HFFc6 (cell line): Measurements from ENCODE around the gene TBCK. TPM values are rescaled to one million over a fixed set of nuclear protein-coding genes. Genes with fewer than 3 reads are reported as not detected.

Experiments used
- DNase-seq: peaks from one replicate; pipeline ENCODE4 v3.0.0-alpha.2; 2018
- H3K27ac Mint-ChIP-seq: 2 replicates; pipeline ENCODE4 v1.8.0; 2020; ENCODE audit warnings: mild to moderate bottlenecking, mixed read lengths
- H3K27me3 Mint-ChIP-seq: 2 replicates; pipeline ENCODE4 v1.8.0; 2021; ENCODE audit warnings: mild to moderate bottlenecking, moderate library complexity, mixed read lengths; ENCODE audit not compliant: insufficient read depth
- H3K36me3 Mint-ChIP-seq: 2 replicates; pipeline ENCODE4 v1.8.0; 2021; ENCODE audit warnings: low read depth, mixed read lengths
- H3K4me1 Mint-ChIP-seq: 2 replicates; pipeline ENCODE4 v1.8.0; 2020; ENCODE audit warnings: low read depth, mixed read lengths
- H3K4me3 Mint-ChIP-seq: 2 replicates; pipeline ENCODE4 v1.8.0; 2020; ENCODE audit warnings: mild to moderate bottlenecking, moderate library complexity, mixed read lengths
- H3K9me3 Mint-ChIP-seq: 2 replicates; pipeline ENCODE4 v1.8.0; 2020; ENCODE audit warnings: mild to moderate bottlenecking, mixed read lengths
- total RNA-seq, 6 experiments: library from RNA; stranded (reverse); fragmentation: NEBNext Ultra II Directional; extraction: Animal tissue kit (Norgen Biotek cat#: 25700); gene quantifications; 2 replicates in 1 of 6; 3 replicates in 5 of 6; pipeline ENCODE4 v1.2.3, GENCODE V29; 2021
- TF ChIP-seq, protein P1 (sequence below): fragments of 200-600 bp; sonication (generic); IDR thresholded peaks from 2 replicates; pipeline ENCODE4 v1.5.0; 2021; ENCODE audit warnings: antibody characterized with exemption, mild to moderate bottlenecking

TBCK gene
- total RNA-seq, 6 experiments from 2014 or later: 21.4 to 37.0 (median 27.1) TPM

DNA sequence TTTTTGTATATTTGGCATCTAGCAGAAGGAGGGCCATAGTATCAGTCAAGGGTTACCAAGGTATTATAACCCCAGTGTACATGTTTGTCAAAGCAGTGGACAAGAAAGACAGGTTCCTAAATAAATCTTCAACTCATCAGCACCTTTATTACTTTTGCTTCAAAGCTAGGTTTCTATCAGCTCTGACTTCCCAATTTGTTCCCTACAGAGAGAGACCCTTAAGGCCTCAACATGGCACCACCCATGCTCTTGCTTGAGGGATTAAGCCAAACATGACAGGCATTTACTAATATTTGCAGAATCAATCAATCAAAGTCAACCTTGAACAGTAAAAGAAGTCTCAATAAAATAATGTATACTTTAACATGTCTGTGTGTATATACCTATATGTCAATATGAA, 9.4 kb downstream of the TBCK start:
- H3K27ac Mint-ChIP-seq: no peak overlapping the region
- TF ChIP-seq, protein P1, sequence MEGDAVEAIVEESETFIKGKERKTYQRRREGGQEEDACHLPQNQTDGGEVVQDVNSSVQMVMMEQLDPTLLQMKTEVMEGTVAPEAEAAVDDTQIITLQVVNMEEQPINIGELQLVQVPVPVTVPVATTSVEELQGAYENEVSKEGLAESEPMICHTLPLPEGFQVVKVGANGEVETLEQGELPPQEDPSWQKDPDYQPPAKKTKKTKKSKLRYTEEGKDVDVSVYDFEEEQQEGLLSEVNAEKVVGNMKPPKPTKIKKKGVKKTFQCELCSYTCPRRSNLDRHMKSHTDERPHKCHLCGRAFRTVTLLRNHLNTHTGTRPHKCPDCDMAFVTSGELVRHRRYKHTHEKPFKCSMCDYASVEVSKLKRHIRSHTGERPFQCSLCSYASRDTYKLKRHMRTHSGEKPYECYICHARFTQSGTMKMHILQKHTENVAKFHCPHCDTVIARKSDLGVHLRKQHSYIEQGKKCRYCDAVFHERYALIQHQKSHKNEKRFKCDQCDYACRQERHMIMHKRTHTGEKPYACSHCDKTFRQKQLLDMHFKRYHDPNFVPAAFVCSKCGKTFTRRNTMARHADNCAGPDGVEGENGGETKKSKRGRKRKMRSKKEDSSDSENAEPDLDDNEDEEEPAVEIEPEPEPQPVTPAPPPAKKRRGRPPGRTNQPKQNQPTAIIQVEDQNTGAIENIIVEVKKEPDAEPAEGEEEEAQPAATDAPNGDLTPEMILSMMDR: no peak
- H3K9me3 Mint-ChIP-seq: no peaks in the 10 kb centered on the region
- H3K4me1 Mint-ChIP-seq: peaks cover 46% of the 10 kb centered on the region
- H3K36me3 Mint-ChIP-seq: peaks cover 20% of the 10 kb centered on the region
- no peak for DNase-seq
- no peaks in the 10 kb centered on the region for H3K27me3 Mint-ChIP-seq
- no peak overlapping the region for H3K4me3 Mint-ChIP-seq

DNA sequence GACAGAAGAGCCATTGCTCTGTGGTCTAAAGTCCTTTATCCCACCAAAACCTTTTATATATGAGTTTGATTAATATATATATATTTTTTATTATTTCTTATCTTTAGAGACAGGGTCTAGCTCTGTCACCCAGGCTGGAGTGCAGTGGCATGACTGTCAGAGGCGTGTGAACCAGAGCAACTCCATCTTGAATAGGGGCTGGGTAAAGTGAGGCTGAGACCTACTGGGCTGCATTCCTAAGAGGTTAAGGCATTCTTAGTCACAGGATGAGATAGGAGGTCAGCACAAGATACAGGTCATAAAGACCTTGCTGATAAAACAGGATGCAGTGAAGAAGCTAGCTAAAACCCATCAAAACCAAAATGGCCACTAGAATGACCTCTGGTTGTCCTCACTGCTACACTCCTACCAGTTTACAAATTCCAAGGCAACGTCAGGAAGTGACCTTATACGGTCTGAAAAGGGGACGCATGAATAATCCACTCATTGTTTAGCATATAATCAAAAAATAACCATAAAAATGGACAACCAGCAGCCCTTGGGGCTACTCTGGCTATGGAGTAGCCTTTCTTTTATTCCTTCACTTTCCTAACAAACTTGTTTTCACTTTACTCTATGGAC, 10.5 kb downstream of the TBCK start:
- H3K36me3 Mint-ChIP-seq: peaks cover 20% of the 10 kb centered on the region
- H3K4me1 Mint-ChIP-seq: peaks cover 40% of the 10 kb centered on the region
- TF ChIP-seq, protein P1: no peak
- no peak overlapping the region for H3K4me3 Mint-ChIP-seq
- no peak overlapping the region; the same call in 1 of the 2 replicates for H3K27ac Mint-ChIP-seq
- no peaks in the 10 kb centered on the region for H3K9me3 Mint-ChIP-seq
- H3K27me3 Mint-ChIP-seq: no peaks in the 10 kb centered on the region
- no peak for DNase-seq

DNA sequence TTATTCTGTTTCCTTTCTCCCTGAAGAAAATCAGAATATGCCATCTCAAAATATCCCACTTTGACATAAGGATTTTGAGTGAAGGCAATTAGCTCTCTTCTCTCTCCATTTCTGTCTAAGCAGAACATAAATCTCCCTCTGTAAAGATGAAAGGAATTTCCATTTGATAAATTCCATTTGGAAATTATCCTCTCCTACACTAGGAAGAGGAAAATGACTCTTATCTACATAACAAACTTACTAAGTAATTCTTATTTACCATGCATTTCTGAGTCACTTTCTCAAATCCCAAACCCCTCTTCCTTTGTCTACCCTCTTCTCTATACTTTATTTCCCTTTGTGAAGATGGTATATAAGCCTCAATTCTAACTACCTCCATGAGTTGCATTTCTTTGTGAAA, 11.4 kb downstream of the TBCK start:
- H3K4me3 Mint-ChIP-seq: no peak overlapping the region
- H3K27me3 Mint-ChIP-seq: no peaks in the 10 kb centered on the region
- TF ChIP-seq, protein P1: no peak
- H3K9me3 Mint-ChIP-seq: no peaks in the 10 kb centered on the region
- peak overlapping the region; percentile 31 for H3K27ac Mint-ChIP-seq
- peaks cover 27% of the 10 kb centered on the region for H3K36me3 Mint-ChIP-seq
- H3K4me1 Mint-ChIP-seq: peaks cover 33% of the 10 kb centered on the region
- DNase-seq: no peak

DNA sequence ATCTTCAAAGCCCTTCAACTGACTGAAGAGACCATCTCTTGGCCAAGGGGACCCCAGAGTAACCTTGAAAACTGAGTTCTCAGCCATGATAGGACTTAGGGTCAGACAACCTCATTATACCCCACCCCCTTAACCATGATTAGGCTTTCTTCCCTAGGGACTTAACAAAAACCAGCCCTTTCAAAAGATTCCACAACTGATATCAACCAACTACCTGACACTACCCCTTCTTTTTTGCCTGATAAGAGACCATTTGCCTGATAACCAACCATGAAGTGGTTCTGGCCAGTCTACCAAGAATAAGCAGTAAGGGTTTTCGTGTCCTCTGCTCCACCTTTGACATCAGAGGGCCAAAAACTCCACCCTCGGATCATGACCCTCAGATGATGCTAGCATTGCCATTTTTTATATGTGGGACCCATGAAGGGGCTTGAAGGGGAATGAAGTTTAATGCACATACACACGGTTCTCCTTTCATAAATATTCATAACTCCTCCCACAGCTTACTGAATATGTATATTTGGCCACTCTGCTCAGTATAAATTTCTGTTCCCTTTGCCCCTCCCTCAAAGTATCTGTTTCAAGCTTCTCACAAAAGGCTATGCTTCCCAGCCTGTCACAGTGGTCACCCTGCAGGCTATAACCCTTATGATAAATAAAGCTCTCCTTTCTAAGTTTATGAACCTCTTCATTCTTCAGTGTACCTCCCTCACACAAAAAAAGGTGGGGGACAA, 12.3 kb downstream of the TBCK start:
- DNase-seq: no peak
- H3K4me1 Mint-ChIP-seq: peaks cover 33% of the 10 kb centered on the region
- H3K4me3 Mint-ChIP-seq: no peak overlapping the region
- TF ChIP-seq, protein P1: no peak
- no peaks in the 10 kb centered on the region for H3K9me3 Mint-ChIP-seq
- peak overlapping the region; percentile 0; the same call in 1 of the 2 replicates for H3K27ac Mint-ChIP-seq
- peaks cover 28% of the 10 kb centered on the region for H3K36me3 Mint-ChIP-seq
- no peaks in the 10 kb centered on the region for H3K27me3 Mint-ChIP-seq

DNA sequence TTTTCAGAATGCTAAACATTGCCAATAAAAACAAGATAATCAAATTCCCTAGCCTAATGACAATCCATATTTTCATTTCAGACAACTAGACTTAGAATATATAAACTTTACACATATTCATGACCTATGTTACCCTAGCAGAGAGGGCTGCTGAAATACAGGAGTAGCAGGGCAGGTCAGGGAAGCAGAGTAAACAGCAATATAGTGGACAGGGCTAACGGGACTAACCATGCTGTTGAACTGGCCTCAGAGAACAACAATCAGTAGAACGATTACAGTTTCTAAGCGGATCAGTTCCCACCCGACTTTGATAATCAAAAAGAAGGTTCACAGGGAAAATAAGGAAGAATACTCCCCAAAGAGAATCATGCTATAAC, 14.0 kb downstream of the TBCK start:
- Mint-ChIP-seq H3K4me1 (peaks cover 33% of the 10 kb centered on the region), H3K36me3 (peaks cover 31% of the 10 kb centered on the region), H3K27me3 (no peaks in the 10 kb centered on the region), H3K27ac (peak overlapping the region; percentile 42), H3K4me3 (no peak overlapping the region), H3K9me3 (no peaks in the 10 kb centered on the region)
- TF ChIP-seq, protein P1: no peak
- DNase-seq: no peak
